Hepatocyte (in vitro differentiated cells): Measurements from ENCODE around the gene CCDC88C.

Source experiments
- CTCF ChIP-seq: fragments of 200-600 bp; sonication (generic); IDR thresholded peaks from 2 replicates; pipeline ENCODE4 v1.5.1; 2016; ENCODE audit warnings: antibody characterized with exemption, mild to moderate bottlenecking; ENCODE audit not compliant: poor library complexity
- EZH2 ChIP-seq: fragments of 200-600 bp; sonication (generic); IDR thresholded peaks from 2 replicates; pipeline ENCODE4 v1.6.1; 2016; ENCODE audit warnings: antibody characterized with exemption, mild to moderate bottlenecking, borderline replicate concordance

GRCh38 chr14:91456283-91456682 lies 38.7 kb upstream of the CCDC88C start:
- no peak for TF ChIP-seq CTCF
- no peak for TF ChIP-seq EZH2
